Measurements from ENCODE around the gene GRIP1. TPM values are rescaled to one million over a fixed set of nuclear protein-coding genes. Genes with fewer than 3 reads are reported as not detected.
A peak's percentile ranks its signal among the peaks of the same experiment; 100 is the strongest.

The GRIP1 gene
- total and polyA plus RNA-seq, 10 of the 15 experiments (the other 5 are each of a cell fraction or from before 2014, with no cell fraction given): 0.05 to 0.85 (median 0.50) TPM; not detected in 7

GRCh38 chr12:66548338-66549049, 130.4 kb downstream of the GRIP1 start (continued):
- TF ChIP-seq, protein P1, sequence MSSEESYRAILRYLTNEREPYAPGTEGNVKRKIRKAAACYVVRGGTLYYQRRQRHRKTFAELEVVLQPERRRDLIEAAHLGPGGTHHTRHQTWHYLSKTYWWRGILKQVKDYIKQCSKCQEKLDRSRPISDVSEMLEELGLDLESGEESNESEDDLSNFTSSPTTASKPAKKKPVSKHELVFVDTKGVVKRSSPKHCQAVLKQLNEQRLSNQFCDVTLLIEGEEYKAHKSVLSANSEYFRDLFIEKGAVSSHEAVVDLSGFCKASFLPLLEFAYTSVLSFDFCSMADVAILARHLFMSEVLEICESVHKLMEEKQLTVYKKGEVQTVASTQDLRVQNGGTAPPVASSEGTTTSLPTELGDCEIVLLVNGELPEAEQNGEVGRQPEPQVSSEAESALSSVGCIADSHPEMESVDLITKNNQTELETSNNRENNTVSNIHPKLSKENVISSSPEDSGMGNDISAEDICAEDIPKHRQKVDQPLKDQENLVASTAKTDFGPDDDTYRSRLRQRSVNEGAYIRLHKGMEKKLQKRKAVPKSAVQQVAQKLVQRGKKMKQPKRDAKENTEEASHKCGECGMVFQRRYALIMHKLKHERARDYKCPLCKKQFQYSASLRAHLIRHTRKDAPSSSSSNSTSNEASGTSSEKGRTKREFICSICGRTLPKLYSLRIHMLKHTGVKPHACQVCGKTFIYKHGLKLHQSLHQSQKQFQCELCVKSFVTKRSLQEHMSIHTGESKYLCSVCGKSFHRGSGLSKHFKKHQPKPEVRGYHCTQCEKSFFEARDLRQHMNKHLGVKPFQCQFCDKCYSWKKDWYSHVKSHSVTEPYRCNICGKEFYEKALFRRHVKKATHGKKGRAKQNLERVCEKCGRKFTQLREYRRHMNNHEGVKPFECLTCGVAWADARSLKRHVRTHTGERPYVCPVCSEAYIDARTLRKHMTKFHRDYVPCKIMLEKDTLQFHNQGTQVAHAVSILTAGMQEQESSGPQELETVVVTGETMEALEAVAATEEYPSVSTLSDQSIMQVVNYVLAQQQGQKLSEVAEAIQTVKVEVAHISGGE (CRISPR knock-in tag; IDR thresholded peaks at IDR 0.05): no peak
- no peak for TF ChIP-seq SP1 (IDR thresholded peaks at IDR 0.05; ENCODE audit: low read depth, low read length)
- TF ChIP-seq PKNOX1 (IDR thresholded peaks at IDR 0.05): 0 out of 2 replicates have a peak, but pooled peaks have one; percentile 18
- TF ChIP-seq SMAD1 (IDR thresholded peaks at IDR 0.05; ENCODE audit: low read depth, partially characterized antibody): no peak
- TF ChIP-seq ASH2L (IDR thresholded peaks at IDR 0.05; ENCODE audit: borderline replicate concordance, low read depth): no peak
- TF ChIP-seq KLF5 (IDR thresholded peaks at IDR 0.05; ENCODE audit: partially characterized antibody): no peak
- peak; percentile 49 for TF ChIP-seq RUNX3 (IDR thresholded peaks at IDR 0.05; ENCODE audit: low read length)

DNA sequence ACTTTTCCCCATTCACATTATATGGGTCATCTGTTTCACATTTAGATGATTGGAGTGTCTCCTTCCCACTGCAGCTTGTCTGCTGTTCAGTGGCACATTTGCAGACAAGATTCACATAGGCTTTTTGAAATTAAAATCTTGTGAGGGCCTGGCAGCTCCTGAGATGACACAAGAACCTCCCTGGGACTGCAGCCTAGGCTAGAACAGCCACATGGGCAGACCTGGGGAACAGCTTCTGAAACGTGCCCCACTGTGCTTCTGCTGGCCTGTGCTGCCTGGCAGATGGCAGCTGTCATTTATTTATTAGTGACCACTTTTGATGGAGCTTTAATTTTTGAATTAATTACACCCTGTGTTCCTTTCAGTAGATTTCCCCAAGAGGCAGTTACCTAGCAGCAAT, 137.4 kb downstream of the GRIP1 start:
- Histone ChIP-seq H2AFZ (ENCODE audit: control insufficient read depth, low read depth, low read length) (no peak overlapping the region), H3K27ac (ENCODE audit: control insufficient read depth, insufficient read depth) (no peak overlapping the region), H3K9ac (ENCODE audit: control insufficient read depth, insufficient read depth, low read length) (no peak overlapping the region), H3K4me1 (ENCODE audit: control insufficient read depth, insufficient read depth, low read length) (no peaks in the 10 kb centered on the region), H4K20me1 (ENCODE audit: control insufficient read depth, insufficient read depth) (no peaks in the 10 kb centered on the region), H3K4me3 (no peak overlapping the region), H3K36me3 (ENCODE audit: control insufficient read depth in 2 of 2, insufficient read depth in 2 of 2, low read length in 1 of 2) (no peaks in the 10 kb centered on the region), H3K9me3 (replicated peaks; ENCODE audit: control insufficient read depth, insufficient read depth, low read length) (no peaks in the 10 kb centered on the region), H3K27me3 (replicated peaks in 1 of 2; ENCODE audit: control insufficient read depth in 2 of 2, insufficient read depth in 2 of 2, low read length in 1 of 2) (no peaks in the 10 kb centered on the region), H3K4me2 (ENCODE audit: control insufficient read depth, insufficient read depth) (no peak overlapping the region), H3K79me2 (ENCODE audit: control insufficient read depth, insufficient read depth, low read length) (no peaks in the 10 kb centered on the region)
- SMC1A ChIA-PET (ENCODE audit: uncharacterized antibody, unreplicated experiment): no interaction called here
- ATAC-seq: no peak
- in situ Hi-C loops (cut with MboI) (no loop called here), intact Hi-C loops (cut with micrococcal nuclease; ENCODE audit: unreplicated experiment) (no loop called here)
- no peak for FAIRE-seq
- DNase-seq (ENCODE audit: low read depth, low spot score): no peak
- TF ChIP-seq PAX8 (IDR thresholded peaks at IDR 0.05) (no peak), RCOR1 (conservative IDR thresholded peaks at IDR 0.05; ENCODE audit: low read depth, low read length) (no peak), CREB1 (IDR thresholded peaks at IDR 0.05; ENCODE audit: low read depth) (no peak)
- POLR2A ChIA-PET: no interaction called here
- 6% methylated on average over 1 of the region's 1 CpG for WGBS (ENCODE audit: insufficient coverage, insufficient replicate concordance, low lambda C conversion rate, missing lambda C conversion rate)
- RAD21 ChIA-PET (ENCODE audit: unreplicated experiment): no interaction called here
- CTCF ChIA-PET: no interaction called here
- no TSS peak for BruUV-seq (replicated peaks)

Data from GM12878 (cell line).